Activated T-cell treated with anti-CD3 and anti-CD28 coated beads, Interleukin-2, amount 50 U/mL, for 48 hours (primary cell): ENCODE data around the gene CEP104.

Experiments used
- DNase-seq, 2 experiments: peaks; one replicate each; pipeline ENCODE4 v3.0.0-alpha.2; 2020

The CEP104 gene

DNA sequence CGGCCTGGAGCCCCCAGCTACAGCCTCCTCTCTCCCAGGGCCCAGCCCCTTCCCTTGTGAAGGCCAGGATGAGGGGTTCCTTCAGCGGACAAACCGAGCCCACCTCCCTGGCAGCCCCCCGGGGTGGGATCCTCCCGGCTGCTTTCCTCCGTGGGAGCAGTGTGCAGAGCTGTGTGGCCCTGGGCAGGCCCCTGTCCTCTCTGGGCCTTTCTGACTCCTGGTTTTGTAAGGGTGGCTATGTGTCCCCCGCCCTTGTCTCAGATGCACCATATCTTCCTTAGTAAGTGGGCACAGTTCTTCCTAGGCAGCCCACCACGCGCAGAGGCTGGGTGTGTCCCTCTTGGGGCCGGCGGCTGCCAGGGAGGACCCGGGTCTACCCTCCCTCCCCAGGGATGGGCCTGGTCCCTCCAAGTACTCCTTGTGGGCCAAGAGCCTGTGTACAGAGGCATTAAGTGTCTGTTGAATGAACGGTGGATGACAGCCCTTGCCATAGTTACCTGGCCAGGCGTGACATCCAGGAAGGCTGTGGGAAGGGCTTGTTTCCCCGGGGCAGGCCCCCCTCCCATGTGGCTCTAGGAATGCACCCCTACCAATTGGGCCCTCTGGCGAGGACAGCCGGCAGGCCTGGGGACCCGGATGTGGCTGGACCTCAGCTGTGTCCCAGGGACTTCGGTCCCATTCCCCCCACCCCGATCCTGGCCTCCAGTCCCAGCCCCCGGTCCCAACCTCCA, 80.6 kb downstream of the CEP104 start:
- DNase-seq: no peak

- peak; percentile 57 to 64 for DNase-seq
Measured at GRCh38 chr1:3775490-3776230, 81.4 kb downstream of the CEP104 start.

GRCh38 chr1:3774946-3775489, 82.0 kb downstream of the CEP104 start:
- DNase-seq: no peak

DNA sequence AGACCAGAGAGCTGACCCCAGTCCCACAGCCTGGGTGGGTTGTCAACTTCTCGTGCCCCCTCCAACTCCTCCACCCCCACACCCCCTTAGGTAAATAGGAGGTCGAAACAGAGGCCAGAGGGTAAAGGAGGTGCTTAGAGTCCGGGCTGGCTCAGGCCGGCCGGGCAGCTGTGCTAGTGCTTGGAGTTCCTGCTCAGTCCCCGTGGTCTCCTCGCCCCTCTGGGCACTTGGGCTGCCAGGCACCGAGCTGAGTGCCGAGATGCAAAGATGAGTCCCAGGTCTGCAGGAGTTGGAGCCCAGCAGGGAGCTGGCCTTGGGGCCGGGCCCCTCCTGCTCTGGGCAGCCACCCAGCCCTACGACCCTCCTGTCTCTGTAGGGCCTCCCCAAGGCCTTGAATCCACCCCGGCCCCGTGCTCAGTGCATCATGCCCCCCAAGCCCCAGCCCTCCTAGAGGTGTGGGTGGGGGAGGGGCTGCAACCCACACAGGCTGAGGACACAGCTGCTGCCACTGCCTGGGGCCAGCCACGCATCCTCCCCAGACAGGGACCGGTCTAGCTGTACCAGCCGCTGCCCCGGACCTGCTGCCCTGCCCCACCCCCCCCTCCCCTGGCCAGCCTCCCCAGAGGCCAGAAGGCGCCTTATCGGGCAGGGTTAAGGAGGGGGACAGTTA, 82.6 kb downstream of the CEP104 start:
- no peak for DNase-seq

- DNase-seq: peak in 1 of 2 experiments; percentile 22
Measured at GRCh38 chr1:3773572-3774275, 83.3 kb downstream of the CEP104 start.

GRCh38 chr1:3772715-3773571, 84.1 kb downstream of the CEP104 start, which contains the start of gene SMIM1:
TSS of gene SMIM1 (plus strand) at chr1:3772749. CDS start at chr1:3775374, 2,625 bp downstream.
- DNase-seq: peak; percentile 34 to 44

DNA sequence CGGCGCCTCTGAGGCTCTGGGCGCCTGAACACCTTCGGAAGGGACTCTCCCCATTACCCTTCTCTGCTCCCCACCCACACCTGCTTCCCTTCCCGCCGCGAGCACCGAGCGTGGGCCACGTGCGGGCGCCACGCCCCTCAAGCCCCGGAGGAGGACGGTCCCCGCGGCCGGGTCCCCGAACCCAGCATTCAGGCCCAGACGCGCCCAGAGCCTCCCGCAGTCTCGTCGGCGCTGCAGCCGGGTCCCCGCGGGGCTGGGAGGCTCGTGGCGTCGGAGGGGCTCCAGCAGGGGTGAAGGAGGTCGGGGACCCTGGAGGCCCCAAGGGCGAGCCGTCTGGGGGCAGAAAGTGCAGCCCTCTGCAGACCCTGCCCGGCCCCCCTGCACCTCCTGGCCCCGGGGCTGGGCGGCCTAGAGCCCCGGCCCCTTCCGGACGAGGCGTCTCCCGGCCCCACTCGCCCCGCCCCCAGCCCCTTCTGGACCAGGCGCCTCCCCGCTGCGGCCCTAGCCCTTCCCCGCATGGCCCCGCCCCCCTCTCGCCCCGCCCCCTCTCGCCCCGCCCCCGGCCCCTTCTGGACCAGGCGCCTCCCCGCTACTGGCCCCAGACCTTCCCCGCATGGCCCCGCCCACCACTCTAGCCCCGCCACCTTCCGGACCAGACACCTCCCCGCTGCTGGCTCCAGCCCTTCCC, 84.8 kb downstream of the CEP104 start:
- DNase-seq: peak; percentile 90 to 93

DNA sequence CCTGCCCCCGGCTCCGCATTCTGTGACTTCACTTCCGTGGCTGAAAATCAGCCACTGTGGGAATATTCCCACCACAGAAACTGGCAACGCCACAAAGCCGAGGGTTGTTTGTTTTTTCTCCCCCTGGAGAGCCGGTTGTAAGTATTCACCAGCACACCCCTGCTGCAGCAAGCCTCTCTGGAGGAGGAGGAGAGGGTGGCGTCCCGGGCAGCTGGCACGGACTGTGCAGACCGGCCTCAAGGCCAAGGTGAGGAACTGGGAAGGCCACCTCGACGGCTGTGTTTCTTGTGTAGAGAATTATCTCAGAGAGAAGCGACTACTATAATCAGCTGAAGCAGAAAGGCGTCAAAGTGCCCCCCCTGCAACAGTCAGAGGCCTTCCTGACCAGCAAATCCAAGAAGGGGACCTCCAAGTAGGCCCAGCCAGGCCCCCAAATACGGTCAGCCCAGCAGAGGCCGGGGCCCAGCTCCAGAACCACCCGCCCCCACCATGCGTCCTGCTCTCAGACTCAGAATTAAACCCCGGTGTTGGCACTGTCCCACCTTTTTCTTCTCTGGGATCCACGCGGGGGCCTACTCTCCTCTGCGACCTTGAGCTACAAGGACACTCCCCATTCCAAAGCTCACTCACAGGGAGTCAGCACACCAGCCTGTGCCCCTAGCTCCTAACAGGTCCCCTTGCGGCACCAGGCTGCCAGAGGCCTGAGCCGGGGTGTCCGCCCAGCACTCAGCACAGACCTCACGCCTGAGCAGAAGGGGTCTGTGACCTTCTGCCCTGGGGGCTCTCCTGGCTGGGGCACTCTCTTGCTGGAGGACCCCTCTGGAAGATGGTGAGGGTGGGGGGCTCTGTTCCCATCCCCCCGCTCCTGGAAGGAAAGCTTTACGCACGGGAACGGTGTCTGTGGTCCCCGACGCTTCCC, 85.6 kb downstream of the CEP104 start:
- DNase-seq: no peak

DNA sequence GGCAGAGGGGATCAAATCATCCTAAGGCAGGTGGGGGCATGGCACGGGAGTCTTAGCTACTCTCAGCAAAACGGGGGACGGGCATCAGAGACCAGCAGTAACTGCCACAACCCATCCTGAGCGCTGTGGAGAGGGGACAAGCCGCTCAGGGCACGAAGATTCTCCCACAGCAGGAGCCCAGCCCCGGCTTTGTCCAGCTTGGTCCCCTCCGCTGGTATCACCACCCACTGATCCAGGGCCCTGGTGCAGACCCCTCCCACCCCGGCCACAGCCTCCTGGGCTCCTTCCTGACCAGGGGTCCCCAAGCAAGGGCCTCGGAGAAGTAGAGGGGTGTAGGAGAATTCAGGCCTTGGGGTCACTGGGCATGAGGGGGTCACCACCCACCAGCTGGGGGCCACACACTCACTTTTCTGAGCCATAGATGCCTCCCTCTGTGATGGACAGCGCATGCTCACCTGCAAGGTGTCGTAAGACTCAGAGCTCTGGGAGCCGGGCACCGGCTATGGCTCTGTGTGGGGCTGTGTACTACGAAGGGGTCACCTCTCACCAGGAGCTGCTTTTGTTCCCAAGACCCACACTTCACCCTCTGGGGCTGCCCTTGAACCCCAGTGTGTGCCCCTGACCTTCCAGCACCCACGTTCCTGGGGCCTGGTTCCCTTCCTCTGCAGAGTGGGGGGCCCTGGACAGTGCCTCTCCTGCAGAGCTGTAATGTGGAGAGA, 86.8 kb downstream of the CEP104 start:
- no peak for DNase-seq

GRCh38 chr1:3768811-3769390, 88.1 kb downstream of the CEP104 start:
- DNase-seq: no peak

- no peak for DNase-seq
Measured at GRCh38 chr1:3767328-3767925, 89.6 kb downstream of the CEP104 start.

DNA sequence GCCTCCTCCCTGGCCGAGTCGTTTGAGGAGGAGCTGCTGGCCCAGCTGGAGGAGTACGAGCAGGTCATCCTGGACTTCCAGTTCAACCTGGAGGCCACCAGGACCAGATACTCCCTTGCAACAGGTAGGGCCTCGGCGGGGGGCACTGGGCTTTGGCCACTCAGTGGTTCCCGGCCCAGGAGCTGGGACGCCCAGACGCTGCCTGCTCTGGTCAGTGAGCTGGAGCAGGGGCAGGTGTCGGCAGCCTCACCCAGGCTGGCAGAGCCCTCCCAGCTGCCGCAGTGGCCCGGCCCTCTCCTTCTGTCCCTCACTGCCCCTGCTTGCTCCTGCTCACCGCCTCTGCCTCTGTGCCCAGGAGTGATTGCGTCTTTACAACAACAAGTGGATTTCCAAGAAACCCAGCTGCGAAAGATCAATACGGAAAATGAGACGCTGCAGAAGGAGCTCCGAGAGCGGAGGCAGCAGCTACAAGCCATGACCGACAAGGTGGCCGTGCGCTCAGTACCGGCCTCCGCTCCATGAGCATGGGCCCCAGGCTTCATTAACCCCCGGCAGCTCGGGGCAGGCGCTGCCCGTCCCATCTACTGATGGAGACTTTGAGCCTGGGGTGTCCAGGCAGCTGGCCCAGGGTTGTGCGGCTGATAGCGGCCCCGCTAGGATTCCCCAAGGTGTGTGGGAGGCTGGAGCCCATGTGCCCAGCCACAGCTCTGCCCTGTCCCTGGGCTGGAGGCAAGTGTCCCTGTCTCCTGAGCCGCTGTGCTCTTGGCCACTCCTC, 93.5 kb downstream of the CEP104 start:
- no peak for DNase-seq

- no peak for DNase-seq
Measured at GRCh38 chr1:3762873-3763228, 94.2 kb downstream of the CEP104 start.

GRCh38 chr1:3762151-3762872, 94.7 kb downstream of the CEP104 start:
- DNase-seq: no peak
